Glomerular visceral epithelial cell (primary cell): ENCODE results near the gene FXYD6.

Experiments
- DNase-seq: peaks from one replicate; pipeline ENCODE4 v3.0.0-alpha.2; 2016; ENCODE audit errors: extremely low spot score

Gene FXYD6

DNA sequence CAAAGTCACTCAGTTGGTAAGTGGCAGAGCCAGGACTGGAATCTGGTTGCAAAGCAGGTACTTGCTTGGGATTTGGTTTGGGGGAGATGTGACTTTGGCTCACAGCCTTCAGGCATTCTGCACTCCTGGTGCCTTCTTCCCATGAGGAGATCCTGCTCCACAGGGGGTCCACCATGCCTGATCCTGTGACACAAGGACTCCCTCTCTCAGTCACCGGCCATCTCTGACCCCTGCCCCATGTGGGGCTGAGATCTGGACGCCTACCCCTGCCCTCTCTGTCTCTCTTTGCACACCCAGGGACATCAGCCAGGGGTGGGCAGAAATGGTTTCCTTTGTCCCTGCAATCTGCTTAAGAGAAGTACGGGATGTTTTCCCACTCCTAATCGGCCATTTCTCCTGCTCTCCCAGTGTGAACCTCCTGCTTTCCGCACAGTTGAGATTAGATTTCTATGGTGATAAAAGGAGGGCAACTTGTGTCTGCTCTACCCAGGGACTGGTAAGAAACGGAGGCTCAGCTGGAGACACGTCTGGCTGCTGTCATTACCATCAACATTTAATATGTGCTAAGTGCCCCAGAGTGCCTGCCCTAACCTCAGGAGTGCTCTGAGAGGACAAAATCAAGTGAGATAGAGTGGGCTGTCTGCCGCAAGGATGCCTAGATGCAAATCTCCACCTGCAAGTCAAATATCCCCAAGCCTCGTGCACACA, 11.1 kb upstream of the FXYD6 start:
- DNase-seq, result no peak

DNA sequence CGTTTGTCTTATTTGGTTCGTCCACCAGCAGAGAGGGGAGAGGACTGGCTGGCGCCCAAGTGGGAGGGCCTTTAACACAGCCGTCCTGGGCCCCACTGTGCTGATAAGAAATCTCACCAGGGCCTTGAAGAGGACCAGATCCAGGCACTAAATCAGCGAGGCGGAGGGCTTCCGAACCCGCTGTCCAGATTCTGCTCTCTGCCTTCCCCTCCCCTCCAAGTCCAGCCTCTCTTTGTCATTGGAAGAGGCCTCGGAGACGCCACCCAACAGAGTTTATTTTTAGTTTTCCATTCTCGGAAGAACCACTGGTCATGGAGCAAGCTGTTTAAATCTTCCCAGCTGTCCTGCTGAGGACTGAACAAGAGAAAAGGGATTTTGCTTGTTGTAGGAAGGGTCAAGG, 9.3 kb upstream of the FXYD6 start:
- no peak for DNase-seq

DNA sequence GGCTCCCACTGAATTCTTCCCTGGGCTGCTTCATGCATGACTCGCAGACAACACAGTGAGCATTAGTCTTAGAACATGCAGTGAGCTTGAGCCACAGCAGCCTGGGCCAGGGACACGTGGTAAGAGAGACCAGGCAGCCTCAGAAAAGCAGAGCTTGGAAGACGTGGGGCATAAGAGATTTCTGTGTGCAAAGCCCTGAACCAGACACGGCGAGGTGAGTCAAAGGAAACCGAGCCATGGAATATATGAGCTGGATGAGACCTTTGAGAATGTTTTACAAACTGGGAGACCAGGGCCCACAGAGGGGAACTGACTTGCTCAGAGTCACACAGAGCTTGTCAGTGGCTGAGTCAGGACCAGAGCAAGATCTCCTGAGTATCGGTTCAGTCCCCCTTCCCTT, 8.5 kb upstream of the FXYD6 start:
- DNase-seq, result peak; percentile 17

DNA sequence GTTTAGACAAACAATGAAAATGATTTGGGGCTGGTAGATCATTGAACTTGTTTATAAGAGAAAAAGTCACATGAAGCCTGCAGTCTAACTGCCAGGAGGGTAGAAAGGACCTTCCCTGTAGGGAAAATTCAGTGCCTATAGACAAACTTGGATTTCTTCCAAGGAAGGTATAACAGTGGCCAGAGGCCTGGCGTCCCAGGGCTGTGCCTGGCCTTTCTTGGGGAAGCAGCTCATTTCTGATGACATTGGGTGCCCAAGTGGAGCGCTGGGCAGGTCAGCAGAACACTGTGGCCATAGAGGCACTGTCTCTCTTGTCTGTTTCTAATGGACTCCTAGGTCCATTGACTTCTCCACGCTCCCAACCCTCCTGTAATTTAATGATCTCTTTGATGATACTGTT, 6.6 kb upstream of the FXYD6 start:
- DNase-seq, result no peak

DNA sequence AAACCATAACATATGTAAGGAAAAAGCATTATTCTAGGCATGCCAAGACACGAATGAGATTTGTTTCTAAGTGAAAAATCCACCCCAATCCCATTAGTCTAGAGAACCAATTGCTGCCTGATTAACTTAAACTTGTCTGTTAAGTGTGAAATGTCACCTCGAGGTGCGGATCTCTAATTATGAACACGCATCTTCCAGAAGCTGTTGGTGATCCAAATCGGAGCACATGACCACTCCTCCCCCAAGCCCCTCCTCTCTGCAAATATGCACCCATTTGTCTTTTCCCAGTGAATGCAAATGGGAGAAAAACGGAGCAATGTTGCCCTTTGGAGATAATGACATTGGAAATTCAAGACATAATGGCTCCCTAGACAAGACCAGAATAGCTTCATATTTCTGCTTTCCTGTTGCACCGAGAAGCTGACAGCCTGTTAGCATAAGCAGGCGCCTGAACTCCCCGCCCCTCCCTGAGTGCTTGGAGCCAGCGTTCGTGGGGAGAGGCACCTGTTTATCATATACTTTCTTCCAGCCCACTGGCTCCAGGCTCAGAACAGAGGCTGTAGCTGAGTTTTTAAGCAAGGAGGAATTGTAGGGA, 6.0 kb upstream of the FXYD6 start:
- DNase-seq, result no peak

DNA sequence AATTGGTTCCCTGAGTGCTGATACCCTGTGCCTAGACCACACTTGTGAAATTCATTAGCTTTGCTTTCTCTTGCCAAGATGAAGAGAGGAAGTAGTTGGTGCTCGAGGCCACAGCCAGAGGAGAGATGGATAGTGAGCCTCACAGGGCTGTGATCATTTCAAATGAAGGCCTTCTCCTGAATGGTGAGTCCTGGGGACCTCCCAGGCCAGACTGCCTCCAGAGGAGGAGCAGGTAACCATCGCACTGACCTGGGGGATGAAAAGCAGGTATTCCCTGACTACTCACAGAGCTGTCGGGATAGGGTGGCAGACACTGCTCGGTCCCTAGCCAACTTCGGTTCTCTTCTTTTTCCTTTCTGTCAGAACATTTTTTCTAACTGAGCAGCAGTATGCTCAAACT, 4.8 kb upstream of the FXYD6 start:
- DNase-seq, result no peak

DNA sequence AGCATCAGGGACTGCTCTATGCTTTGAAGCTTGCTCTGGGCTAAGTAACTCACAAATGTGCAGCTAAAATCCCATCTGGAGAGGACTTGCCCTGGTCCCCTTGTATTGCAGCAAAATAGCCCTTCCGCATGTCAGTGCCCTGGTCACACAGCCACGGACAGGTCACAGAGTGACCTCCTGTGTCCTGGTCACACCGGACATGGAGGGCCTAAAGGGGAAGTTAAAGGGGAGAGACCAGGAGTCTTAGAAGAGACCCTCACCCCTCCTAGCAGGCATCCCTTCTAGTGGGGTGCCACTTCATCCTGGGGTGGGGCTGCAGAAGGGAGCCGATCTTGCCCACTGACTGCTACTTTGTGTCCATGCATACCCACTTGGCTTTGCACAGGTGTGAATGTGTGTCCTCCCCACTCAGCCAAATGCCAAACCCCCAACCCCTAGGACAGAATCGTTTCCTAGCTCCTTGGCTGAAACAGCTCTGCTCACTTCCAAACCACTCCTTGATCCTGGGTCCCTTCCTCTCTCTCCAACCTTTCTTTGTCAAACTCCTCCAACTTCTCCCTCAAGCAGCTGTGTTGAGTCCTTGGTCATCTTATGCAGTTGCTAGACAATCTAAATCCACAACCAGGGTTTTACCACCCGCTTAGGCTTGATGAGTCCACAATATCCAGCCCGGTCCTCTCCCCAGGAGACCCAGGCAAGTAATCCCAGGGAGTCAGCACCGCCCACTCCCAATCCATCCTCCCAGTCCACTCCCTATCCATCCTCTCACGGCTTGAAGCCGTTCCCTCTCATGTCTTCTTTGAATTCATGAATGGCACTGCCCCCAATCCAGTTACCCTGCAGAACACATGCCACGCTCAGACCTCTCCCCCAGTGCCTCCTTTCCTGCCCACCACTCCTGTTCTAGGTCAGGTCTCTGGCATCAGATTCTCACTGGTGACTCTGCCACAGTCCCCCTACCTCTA, 3.3 kb upstream of the FXYD6 start:
- DNase-seq, result no peak

DNA sequence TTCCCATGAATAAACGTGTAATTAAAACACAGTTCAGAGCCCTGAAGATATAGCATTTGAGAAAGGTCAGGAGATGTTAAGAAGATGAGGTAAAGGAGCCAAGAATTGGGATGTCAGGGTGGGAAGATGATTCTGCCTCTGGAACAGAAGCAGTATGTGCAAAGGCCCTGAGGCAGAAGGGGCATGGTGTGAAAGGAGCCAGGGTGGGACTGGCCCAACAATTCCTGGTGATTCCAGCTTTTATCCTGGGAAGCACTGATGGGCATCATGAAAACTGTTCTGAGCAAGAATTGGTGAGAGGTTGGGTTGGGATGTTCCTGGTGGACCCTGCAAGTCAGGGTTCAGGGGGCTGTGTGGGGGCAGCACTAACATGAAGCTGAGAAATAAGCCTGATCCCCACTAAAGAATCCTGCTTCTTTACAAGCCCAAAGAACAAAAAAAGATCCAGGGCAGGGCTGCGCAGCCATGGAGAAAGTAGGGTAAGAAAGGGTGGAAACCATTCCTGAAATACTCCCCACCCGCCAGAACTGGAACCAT, 2.5 kb upstream of the FXYD6 start:
- DNase-seq, result no peak

DNA sequence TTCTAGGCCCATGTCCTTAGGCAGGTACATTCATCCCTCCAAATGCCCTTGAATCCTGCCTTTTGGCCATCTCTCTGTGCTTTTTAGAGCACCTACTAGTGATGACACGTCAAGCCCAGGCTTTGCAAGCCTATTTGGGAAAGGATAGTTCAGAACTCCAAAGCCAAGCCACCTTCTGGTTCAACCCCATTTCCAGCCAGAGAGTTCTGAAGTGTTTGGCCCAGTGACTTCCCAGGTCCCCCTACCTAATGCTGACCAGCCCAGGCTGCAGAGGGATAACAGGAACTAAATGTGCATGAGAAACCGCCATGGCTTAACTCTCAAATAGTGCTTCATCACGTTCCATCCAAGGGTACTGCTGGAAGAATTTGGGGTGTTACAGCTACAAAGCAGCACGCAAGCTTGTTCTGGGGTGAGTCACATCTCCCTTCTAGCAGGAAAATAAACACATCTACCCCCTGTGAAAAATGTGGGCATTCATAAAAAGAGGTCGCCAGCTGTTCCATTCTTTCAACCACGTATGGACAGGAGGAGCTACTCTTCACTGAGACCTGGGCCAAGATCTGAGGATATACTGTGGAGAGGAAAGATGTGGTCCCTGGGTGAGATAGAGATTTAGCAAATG, 2.0 kb upstream of the FXYD6 start:
- DNase-seq, result no peak

DNA sequence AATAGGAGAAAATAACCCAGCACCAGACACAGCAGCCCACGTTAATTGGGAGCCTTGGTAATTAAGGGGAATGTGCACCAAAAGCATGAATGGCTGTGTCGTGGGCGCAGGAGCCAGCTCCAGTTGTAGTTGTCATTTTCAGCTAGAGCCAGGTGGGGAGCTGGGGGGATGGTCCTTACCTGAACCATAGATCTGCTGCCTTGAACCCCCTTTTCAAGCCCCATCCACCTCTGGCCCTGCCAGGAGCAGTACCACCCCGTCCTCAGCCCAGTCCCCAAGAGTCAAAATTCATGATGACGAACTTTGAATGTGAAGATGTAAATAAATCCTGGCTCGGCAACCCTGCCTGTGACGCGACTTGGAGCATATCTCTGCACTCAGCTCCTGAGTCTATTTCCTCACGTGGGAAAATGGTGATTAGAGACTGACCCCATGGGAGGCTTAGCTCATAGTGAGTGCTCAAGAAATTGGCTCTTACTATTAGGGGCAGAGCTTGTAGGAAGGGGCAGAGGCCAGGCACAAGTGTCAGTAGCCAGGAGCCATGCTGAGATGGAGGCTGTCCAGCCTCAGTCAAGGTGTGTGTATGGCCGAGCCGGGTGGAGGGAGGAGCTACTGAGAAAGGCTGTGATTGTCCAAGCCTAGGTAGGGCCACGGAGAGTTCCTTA, 794 bp upstream of the FXYD6 start:
- DNase-seq, result no peak

DNA sequence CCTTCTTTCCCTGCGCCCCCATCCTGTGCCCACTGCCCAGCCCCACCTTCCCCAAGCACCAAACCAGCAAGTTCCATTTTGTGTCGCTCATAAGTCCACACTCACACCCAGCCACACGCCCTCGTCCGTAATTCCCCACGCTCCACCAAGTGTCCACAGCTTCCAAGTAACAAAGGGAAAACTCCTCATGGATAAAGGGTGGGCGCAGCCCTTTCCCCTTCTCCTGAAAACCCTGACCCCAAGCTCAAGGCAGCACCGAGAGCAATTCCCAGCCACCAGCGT, 458 bp downstream of the FXYD6 start:
- no peak for DNase-seq

DNA sequence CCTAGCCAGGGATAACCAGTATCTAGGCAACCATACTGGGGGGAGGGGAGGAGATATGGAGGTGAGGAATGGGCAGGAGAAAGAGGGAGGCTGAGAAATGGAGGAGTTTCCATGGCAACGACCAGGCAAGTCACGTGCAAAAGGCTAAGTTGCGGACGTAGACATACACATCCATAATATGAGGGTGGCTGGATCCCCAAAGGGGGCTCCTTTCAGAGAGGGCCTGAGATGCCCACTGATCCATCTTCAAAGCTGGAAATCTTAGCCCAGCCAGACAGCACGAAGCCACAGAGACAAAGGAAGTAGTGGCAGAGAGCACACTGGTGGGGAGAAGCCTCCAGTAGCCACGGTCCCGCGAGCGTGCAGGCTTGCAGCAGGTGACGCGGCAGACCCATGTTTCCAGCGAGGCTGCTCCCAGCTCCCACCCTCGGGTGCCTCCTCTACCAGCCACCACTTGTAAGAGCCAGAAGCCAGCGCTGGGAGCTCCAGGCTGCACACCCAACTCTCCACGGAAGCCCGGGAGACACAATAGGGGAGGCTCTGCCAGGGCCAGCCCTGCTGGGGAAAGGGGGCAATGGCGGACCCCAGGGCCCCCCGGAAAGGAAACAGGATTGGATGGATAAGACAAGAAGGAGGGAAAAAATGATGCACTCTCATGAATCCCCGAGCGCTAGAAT, 938 bp downstream of the FXYD6 start:
- DNase-seq, result no peak

DNA sequence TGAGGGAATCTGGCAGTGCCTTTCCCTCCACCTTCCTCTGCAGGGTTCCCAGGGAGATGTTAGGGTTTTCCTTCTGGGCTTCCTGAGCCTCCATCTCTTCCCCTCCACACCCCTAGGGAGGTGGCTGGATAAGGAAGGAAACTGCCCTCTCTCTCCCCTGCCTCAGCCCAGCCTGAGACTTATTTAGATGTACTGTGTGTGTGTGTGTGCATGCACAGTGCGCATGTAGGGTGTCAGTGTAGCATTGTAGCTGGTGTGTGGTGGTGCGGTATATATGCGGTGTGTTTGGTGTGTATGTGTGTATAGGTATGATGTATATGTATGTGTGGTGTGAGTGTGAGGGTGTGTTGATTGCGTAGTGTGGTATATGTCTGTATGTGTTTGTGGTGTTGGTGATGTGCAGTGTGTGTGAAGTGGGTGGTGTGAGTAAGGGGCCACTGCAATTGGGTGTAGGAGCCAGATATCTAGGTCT, 1.5 kb downstream of the FXYD6 start:
- DNase-seq, result no peak

DNA sequence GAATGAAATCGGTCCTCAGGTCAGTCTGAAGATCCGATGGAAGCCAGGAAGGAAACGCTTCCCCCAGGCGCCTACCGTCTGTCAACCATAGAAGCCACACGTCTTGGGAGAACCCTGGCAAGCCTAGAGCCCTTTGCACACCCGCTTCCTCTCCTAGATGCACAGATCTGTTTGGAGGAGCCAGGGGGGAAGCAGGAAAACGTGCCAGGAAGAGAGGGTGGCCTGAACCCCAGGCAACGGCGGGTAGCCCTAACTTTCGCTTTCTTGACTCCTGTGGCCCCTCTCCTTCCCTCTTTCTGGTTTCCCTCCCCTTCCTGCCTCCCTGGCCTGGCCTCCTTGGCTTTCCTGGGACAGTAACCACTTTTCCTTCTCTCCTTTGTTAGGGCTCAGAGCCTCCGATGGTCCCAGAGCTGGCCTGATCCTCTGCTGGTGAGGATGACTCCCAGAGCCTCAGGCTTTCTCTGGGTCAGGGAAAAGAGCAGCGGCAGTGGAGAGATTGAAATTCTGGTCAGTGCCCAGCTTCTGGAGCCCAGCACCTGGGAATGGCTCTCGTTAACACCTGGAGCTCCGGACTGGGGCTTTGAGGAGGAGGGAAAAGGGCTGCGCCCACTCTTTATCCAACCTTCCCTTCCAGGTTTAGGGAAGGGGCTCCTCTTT, 2.1 kb downstream of the FXYD6 start:
- DNase-seq, result no peak

DNA sequence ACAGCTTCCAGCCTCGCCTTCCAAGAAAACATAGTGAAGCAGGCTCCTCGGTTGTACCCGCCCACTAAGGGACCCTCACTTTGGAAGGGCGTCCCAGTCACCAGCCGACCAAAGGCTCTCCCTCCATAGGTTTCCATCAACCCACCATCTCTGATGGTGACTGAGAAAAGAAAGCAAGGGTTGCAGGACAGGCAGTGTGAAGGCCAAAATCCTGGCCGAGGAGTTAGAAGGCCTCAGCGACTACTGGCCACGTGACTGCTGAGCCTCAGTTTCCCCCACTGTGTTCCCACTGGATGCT, 2.7 kb downstream of the FXYD6 start:
- DNase-seq, result no peak

DNA sequence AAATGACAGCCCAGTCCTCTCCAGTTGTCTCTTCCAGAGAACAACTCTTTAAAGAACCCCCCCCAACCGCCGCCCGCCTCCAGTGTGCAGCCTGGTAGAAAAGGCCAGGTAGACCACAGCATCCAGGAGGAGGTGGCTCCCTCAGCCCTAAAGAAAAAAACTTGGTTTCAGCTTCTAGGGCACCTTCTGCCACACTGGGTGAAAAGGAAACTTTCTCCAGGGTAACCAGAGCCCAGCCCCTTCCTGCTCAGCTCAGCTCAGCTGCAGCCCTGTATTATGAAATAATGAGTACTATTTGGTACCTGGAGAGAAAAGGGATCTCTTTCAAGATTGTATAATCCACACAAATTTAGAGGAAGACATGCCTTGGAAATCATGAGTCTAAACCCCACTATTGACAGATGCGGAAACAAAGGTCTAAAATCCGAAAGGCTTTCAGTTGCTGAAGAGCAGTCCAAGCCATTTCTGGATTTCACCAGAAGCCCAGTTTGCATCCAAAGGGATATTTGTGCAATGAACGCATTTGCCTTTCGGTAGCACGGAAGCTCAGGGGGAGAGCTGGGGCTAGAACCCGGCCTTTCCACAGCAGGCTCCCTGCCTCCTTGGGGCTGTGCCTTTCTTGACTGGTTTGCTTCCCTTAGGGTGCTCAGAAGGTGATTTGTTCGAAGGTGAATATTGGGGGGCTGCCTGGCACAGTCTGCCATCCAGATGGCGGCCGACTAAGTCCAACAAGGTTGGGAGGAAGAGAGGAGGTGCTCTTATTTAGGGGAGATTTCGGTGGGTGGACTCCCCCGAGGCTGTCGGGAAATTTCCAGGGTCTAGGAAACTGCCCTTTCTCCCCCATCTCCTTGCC, 3.3 kb downstream of the FXYD6 start:
- no peak for DNase-seq

DNA sequence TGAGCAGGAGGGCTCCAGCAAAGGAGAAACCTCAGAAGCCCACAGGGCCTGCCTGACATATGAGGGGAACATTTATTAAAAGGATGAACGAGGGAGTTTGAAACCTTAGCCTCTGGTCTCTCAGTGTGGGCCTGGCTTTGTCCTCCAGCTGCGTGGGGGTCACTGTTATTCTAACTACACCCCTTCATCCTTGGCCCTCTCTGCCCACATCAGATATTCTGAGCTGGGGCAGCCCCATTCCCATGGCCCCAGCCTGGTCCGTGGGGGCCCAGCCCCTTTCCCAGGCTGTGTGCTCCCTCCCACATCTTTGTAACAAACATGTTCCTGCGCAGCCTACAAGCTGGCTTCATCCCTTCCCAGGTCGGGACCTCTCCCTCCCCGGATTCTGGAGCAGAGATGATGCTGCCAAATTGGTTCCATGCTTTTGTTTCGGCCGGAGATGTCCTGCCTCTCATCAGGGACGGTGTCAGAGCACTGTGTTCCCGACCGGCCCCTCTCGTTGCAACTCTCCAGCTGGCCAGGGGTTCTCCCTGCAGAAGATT, 4.0 kb downstream of the FXYD6 start:
- DNase-seq, result no peak

DNA sequence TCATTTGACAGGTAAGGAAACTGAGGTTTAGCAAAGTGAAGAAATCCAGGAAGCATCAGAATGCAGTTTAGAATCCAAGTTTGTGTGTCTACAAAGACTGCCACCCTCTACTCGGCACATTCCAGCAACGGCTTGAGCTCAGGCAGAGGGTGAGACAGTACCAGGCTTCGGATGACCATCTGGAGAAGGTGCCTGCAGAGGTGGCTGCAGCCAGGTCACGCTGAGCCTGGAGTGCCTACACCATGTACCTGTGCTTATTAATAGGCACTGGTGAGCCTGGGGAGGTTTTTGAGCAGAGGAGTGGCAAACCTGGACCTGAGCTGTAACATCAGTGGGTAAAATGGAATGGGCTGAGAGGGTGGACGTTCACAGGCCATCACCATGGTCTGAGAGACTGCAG, 4.7 kb downstream of the FXYD6 start:
- no peak for DNase-seq

DNA sequence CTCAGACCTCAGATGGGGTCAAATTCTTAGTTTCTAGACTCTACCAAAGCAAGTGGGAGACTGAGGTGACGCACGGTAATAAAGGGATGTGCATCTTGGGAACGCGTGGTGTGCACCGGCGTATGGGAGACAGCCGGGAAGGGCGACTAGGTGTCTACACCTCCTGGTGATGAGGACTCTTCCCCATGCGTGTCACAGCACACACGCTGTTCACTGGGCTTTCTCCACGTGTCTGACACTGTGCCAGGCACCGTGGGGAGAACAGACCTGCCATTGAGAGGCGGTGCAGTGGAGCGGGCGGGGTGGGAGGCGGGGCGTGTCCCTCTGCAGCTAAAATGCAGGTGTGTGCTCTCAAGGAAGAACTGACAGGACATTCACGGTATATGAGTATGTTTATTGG, 5.3 kb downstream of the FXYD6 start:
- DNase-seq, result no peak
